Ovary (tissue), 3 donors: ENCODE measurements around the gene ZMIZ1.

Experiments
- EP300 ChIP-seq: sonication (generic); formaldehyde crosslinking; IDR thresholded peaks from one replicate; pipeline ENCODE4 v1.6.1; 2017; ENCODE audit warnings: antibody characterized with exemption
- POLR2A ChIP-seq: fragments of 450-650 bp; IDR thresholded peaks from one replicate; pipeline ENCODE4 v1.6.1; 2017; ENCODE audit warnings: antibody characterized with exemption, mild to moderate bottlenecking, moderate library complexity
- TF ChIP-seq, protein P1 (sequence below), 3 donors: fragments of 450-650 bp in 2 of 3; fragments of 200-600 bp in 1 of 3; IDR thresholded peaks; one replicate each; pipeline versions ENCODE4 v1.5.1 to v1.8.0; 2016 to 2022; ENCODE audit warnings: antibody characterized with exemption in 3 of 3, mild to moderate bottlenecking in 1 of 3
- donor health status: DM: no; HTN: no; CAD: no.

DNA sequence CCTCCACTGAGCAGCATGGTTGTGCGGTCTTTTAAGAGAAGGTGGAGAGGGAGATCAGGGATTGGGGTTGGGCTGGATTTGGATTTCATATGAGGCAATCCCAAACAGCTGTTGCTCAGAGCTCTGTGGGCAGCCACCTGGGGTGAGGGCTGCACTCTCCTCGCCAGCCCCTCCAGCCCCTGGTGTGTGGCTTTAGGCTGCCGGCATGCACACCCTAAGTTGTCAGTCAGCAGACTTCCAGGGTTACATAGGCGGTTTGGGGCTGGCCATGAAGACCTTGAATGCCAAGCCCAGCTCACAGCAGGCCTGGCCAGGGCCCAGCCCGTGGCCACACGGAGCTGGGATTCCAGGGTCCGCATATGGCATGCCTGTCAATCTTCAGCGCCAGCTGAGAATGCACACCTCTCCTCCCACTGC, 54.8 kb downstream of the ZMIZ1 start:
- TF ChIP-seq, protein P1, sequence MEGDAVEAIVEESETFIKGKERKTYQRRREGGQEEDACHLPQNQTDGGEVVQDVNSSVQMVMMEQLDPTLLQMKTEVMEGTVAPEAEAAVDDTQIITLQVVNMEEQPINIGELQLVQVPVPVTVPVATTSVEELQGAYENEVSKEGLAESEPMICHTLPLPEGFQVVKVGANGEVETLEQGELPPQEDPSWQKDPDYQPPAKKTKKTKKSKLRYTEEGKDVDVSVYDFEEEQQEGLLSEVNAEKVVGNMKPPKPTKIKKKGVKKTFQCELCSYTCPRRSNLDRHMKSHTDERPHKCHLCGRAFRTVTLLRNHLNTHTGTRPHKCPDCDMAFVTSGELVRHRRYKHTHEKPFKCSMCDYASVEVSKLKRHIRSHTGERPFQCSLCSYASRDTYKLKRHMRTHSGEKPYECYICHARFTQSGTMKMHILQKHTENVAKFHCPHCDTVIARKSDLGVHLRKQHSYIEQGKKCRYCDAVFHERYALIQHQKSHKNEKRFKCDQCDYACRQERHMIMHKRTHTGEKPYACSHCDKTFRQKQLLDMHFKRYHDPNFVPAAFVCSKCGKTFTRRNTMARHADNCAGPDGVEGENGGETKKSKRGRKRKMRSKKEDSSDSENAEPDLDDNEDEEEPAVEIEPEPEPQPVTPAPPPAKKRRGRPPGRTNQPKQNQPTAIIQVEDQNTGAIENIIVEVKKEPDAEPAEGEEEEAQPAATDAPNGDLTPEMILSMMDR (IDR thresholded peaks at IDR 0.05): no peak
- no peak for TF ChIP-seq POLR2A
- TF ChIP-seq EP300: no peak
